HepG2 (cell line): ENCODE measurements around the gene TTBK2. TPM values are rescaled to one million over a fixed set of nuclear protein-coding genes. Genes with fewer than 3 reads are reported as not detected.
A peak's percentile ranks its signal among the peaks of the same experiment; 100 is the strongest.

Source experiments
- HNF1B ChIP-seq: sonication (generic); formaldehyde crosslinking; IDR thresholded peaks from 2 replicates; pipeline ENCODE4 v1.5.1; 2020; ENCODE audit warnings: mild to moderate bottlenecking, moderate library complexity, missing genetic modification reagents
- KDM2A ChIP-seq: sonication (generic); formaldehyde crosslinking; IDR thresholded peaks from 2 replicates; pipeline ENCODE4 v1.4.0; 2020; ENCODE audit warnings: low read depth, missing genetic modification reagents, borderline replicate concordance
- KIAA2018 ChIP-seq: sonication (generic); formaldehyde crosslinking; IDR thresholded peaks from 2 replicates; pipeline ENCODE4 v1.5.0; 2020; ENCODE audit warnings: mild to moderate bottlenecking, missing genetic modification reagents, borderline replicate concordance
- MIXL1 ChIP-seq: IDR thresholded peaks from 2 replicates; pipeline ENCODE4 v1.6.1; 2016
- MXI1 ChIP-seq: IDR thresholded peaks from 3 replicates; pipeline ENCODE4 v1.6.1; 2012; ENCODE audit warnings: low read depth, low read length, inconsistent platforms, borderline replicate concordance
- POLR2A ChIP-seq, 2 experiments: IDR thresholded peaks; 2 replicates each; pipeline ENCODE4 v1.6.1; 2011; ENCODE audit warnings: low read depth in 2 of 2, low read length in 2 of 2, mild to moderate bottlenecking in 1 of 2, moderate library complexity in 1 of 2; ENCODE audit not compliant: insufficient read depth in 1 of 2
- ZNF362 ChIP-seq: sonication (generic); formaldehyde crosslinking; IDR thresholded peaks from 2 replicates; pipeline ENCODE4 v1.4.0; 2020; ENCODE audit warnings: missing genetic modification reagents, mild to moderate bottlenecking, borderline replicate concordance
- ZNF557 ChIP-seq: sonication (generic); formaldehyde crosslinking; IDR thresholded peaks from 2 replicates; pipeline ENCODE4 v1.4.0; 2020; ENCODE audit warnings: missing genetic modification reagents
- ZNF652 ChIP-seq: IDR thresholded peaks from 2 replicates; pipeline ENCODE4 v1.6.1; 2016; ENCODE audit warnings: low read depth, borderline replicate concordance
- ZNF773 ChIP-seq: sonication (generic); formaldehyde crosslinking; IDR thresholded peaks from 2 replicates; pipeline ENCODE4 v1.4.0; 2020; ENCODE audit warnings: missing genetic modification reagents, borderline replicate concordance
- ZSCAN21 ChIP-seq: sonication (generic); formaldehyde crosslinking; IDR thresholded peaks from 2 replicates; pipeline ENCODE4 v1.8.0; 2022; ENCODE audit warnings: mild to moderate bottlenecking, missing genetic modification reagents, moderate library complexity, borderline replicate concordance
- polyA plus RNA-seq, 8 experiments: library from polyadenylated mRNA; depleted of rRNA in 3 of 8; stranded (reverse) in 7 of 8; unstranded in 1 of 8; fragments of >200 nt; fragmentation: Illumina TruSeq in 4 of 8; extraction: Trizol in 4 of 8; gene quantifications; 2 replicates each; pipeline versions ENCODE4 v1.2.1 to v1.2.3, GENCODE V29; 2011 to 2016; ENCODE audit warnings: low read depth in 4 of 8, missing spikeins in 1 of 8, mixed read lengths in 1 of 8; ENCODE audit not compliant: insufficient read depth in 1 of 8
- total RNA-seq, 5 experiments: library from RNA; depleted of rRNA; stranded (reverse); fragments of >200 nt; fragmentation: Illumina TruSeq; extraction: Trizol; gene quantifications; 2 replicates each; pipeline ENCODE4 v1.2.3, GENCODE V29; 2016; ENCODE audit warnings: low read depth in 1 of 5

Gene TTBK2
- total and polyA plus RNA-seq, 2 of the 13 experiments (the other 11 are each of a cell fraction or from before 2014, with no cell fraction given): 5.1 to 7.4 TPM

GRCh38 chr15:42920519-42921341 is at the start of gene TTBK2 (continued):
- TF ChIP-seq HNF1B: peak; percentile 72
- 0 out of 2 replicates have a peak, but pooled peaks have one; percentile 14 for TF ChIP-seq ZSCAN21 (CRISPR knock-in tag)
- no peak for TF ChIP-seq KIAA2018 (CRISPR knock-in tag)
- peak; percentile 48; the same call in 1 of the 3 replicates for TF ChIP-seq MXI1
- peak; percentile 61 to 81 for TF ChIP-seq POLR2A (IDR thresholded peaks at IDR 0.05; ENCODE audit: insufficient read depth in 1 of 2, low read depth in 2 of 2, low read length in 2 of 2)
- TF ChIP-seq ZNF557 (CRISPR knock-in tag): no peak
- 0 out of 2 replicates have a peak, but pooled peaks have one; percentile 24 for TF ChIP-seq MIXL1 (CRISPR knock-in tag)
- 0 out of 2 replicates have a peak, but pooled peaks have one; percentile 4 for TF ChIP-seq ZNF362 (CRISPR knock-in tag)
- no peak; the same call in 1 of the 2 replicates for TF ChIP-seq ZNF652 (CRISPR knock-in tag)
- no peak for TF ChIP-seq ZNF773
- TF ChIP-seq KDM2A: 0 out of 2 replicates have a peak, but pooled peaks have one; percentile 56
